Panc1 (cell line): ENCODE data around the gene RALGPS1.

Experiments used
- CTCF ChIP-seq: fragments of 450-650 bp; IDR thresholded peaks from 2 replicates; pipeline ENCODE4 v1.5.1; 2017; ENCODE audit warnings: mild to moderate bottlenecking
- POLR2AphosphoS5 ChIP-seq: IDR thresholded peaks from 2 replicates; pipeline ENCODE4 v1.6.1; 2012; ENCODE audit warnings: mild to moderate bottlenecking, low read depth, low read length, moderate library complexity
- REST ChIP-seq, 2 experiments: IDR thresholded peaks; 2 replicates each; pipeline ENCODE4 v1.6.1; 2011 to 2012; ENCODE audit warnings: low read depth in 2 of 2, control low read depth in 1 of 2, low read length in 1 of 2, mild to moderate bottlenecking in 1 of 2, moderate library complexity in 1 of 2; ENCODE audit not compliant: insufficient read depth in 1 of 2
- TCF7L2 ChIP-seq: IDR thresholded peaks from 2 replicates; pipeline ENCODE4 v1.6.1; 2011; ENCODE audit warnings: mild to moderate bottlenecking, low read depth, low read length, inconsistent platforms

- TF ChIP-seq CTCF (no peak), REST (IDR thresholded peaks at IDR 0.05; ENCODE audit: insufficient read depth in 1 of 2, low read depth in 2 of 2, low read length in 1 of 2) (no peak), POLR2AphosphoS5 (no peak), TCF7L2 (no peak)
Observed at GRCh38 chr9:127129718-127130085, 215.1 kb downstream of the RALGPS1 start.
